MCF 10A (cell line): ENCODE results near the gene LY6G6D. TPM values are rescaled to one million over a fixed set of nuclear protein-coding genes. Genes with fewer than 3 reads are reported as not detected.

Experiments
- BruUV-seq: library from RNA; stranded (reverse); fragments of 400-500 nt; replicated peaks from 2 replicates; lab custom pipeline; 2021; lab: Mats Ljungman, UMichigan
- CTCF ChIA-PET: fragments of 300-600 bp; sonication (Branson Sonifier 250); formaldehyde crosslinking; extraction: SDS; loops from one replicate; lab custom pipeline; 2021; ENCODE audit warnings: antibody characterized with exemption, inconsistent platforms; lab: Yijun Ruan, JAX
- POLR2A ChIA-PET: fragments of 300-600, 350-650 bp; sonication (Branson Sonifier 250); formaldehyde crosslinking; extraction: SDS; loops from one replicate; lab custom pipeline; 2020; ENCODE audit warnings: antibody characterized with exemption, inconsistent platforms; lab: Yijun Ruan, JAX
- DNase-seq: peaks from one replicate; pipeline ENCODE4 v3.0.0-alpha.2; 2018; ENCODE audit not compliant: unreplicated experiment
- H3K27ac Mint-ChIP-seq: one replicate; pipeline ENCODE4 v1.8.0; 2022; ENCODE audit warnings: mild to moderate bottlenecking, low read depth, mixed read lengths; ENCODE audit not compliant: unreplicated experiment
- H3K27me3 Mint-ChIP-seq: one replicate; pipeline ENCODE4 v1.8.0; 2022; ENCODE audit warnings: mixed read lengths; ENCODE audit not compliant: insufficient read depth, unreplicated experiment
- H3K36me3 Mint-ChIP-seq: one replicate; pipeline ENCODE4 v1.8.0; 2022; ENCODE audit warnings: mild to moderate bottlenecking, moderate library complexity, mixed read lengths; ENCODE audit not compliant: insufficient read depth, unreplicated experiment
- H3K4me1 Mint-ChIP-seq: one replicate; pipeline ENCODE4 v1.8.0; 2022; ENCODE audit warnings: mixed read lengths; ENCODE audit not compliant: insufficient read depth, unreplicated experiment
- H3K4me3 Mint-ChIP-seq: one replicate; pipeline ENCODE4 v1.8.0; 2022; ENCODE audit warnings: mild to moderate bottlenecking, moderate library complexity, mixed read lengths; ENCODE audit not compliant: unreplicated experiment
- H3K9me3 Mint-ChIP-seq: one replicate; pipeline ENCODE4 v1.8.0; 2022; ENCODE audit warnings: mixed read lengths; ENCODE audit not compliant: unreplicated experiment
- CTCF ChIP-seq: fragments of 200-600 bp; IDR thresholded peaks from one replicate; pipeline ENCODE4 v1.8.0; 2022; ENCODE audit warnings: antibody characterized with exemption, mild to moderate bottlenecking; ENCODE audit not compliant: unreplicated experiment
- intact Hi-C: fragments of 100-400 bp; cut with micrococcal nuclease; formaldehyde crosslinking; loops from 2 replicates; pipeline ENCODE4 v1.14.1; 2022
- total RNA-seq: library from RNA; stranded (reverse); gene quantifications from 2 replicates; pipeline ENCODE4 v1.2.3, GENCODE V29; 2022

The LY6G6D gene
- total RNA-seq, 1 experiment from 2014 or later, result not detected

DNA sequence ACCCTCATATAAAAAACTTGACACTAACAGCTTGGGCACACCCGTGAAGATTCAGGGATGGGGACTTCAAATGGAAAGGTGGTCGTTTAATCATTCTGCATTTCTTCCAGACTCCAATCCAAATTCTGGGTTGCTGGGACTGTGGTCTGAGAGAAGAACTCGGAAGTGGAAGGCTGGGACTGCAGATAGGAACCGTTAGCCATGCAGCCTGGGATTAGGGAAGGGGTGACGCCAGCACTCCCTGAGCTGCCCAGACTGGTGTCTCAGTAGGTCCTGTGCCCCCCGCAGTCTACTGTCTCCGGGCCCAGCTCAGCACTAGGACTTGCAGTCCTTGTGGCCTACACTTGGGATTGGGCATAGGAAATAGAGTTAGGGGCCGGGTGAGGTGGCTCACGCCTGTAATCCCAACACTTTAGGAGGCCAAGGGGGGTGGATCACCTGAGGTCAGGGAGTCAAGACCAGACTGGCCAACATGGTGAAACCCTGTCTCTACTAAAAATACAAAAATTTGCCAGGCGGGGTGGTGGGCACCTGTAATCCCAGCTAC lies 21.7 kb downstream of the LY6G6D start:
- POLR2A ChIA-PET, result interaction anchor here (0.9 to 11.8 kb wide), 23 partner anchors 10 to 195 kb away, joined by 3 to 95 read pairs (median 7); partner anchors contain the start of genes ABHD16A, BAG6, CSNK2B and DDX39B
- Mint-ChIP-seq H3K9me3 (no peaks in the 10 kb centered on the region), H3K27me3 (no peaks in the 10 kb centered on the region), H3K4me3 (peak overlapping the region; percentile 95), H3K4me1 (peaks cover 40% of the 10 kb centered on the region), H3K36me3 (peaks cover 26% of the 10 kb centered on the region), H3K27ac (peak overlapping the region; percentile 81)
- TF ChIP-seq CTCF, result no peak
- no TSS peak for BruUV-seq
- intact Hi-C loops, result no loop called here
- no peak for DNase-seq
- CTCF ChIA-PET, result interaction anchor here (0.6 to 1.7 kb wide), 8 partner anchors 20 to 102 kb away, joined by 3 to 5 read pairs (median 4); partner anchors contain the start of genes HSPA1A, HSPA1B and HSPA1L

DNA sequence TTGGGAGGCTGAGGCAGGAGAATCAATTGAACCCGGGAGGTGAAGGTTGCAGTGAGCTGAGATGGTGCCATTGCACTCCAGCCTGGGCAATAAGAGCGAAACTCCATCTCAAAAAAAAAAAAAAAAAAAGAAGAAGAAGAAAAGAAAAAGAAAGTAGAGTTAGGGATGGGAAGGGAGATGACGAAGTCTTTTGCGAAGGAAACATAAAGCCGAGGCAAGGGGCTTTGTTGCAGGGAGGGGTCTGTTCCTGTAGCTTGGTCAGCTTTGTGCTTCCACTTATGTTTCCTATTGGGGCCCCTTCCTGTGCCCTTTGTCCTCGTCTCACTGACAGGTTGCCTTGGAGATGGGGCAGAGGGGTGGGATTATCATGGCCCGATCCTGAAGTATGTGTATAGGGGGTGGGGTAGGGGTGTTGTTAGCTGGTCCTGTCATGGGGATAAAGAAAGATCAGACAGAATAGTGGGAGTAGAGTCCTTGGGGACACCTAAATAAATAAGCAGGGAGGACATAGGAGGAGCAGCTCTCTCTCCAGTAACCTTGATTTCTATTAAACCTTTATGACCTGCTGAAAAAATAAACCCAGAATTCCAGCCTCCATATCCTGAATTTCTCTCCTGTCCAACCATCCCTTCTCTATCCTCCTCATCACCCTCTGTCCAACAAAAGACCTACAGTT lies 22.3 kb downstream of the LY6G6D start:
- ChIA-PET CTCF (interaction anchor here (0.6 to 1.7 kb wide), 5 partner anchors 32 to 102 kb away, joined by 3 to 5 read pairs (median 4); partner anchors contain the start of genes HSPA1A and HSPA1L), POLR2A (interaction anchor here (1.0 to 11.8 kb wide), 12 partner anchors 12 to 96 kb away, joined by 3 to 95 read pairs (median 15); partner anchors contain the start of genes ABHD16A, CSNK2B, GPANK1 and HSPA1A)
- peak overlapping the region; percentile 81 for H3K27ac Mint-ChIP-seq
- H3K4me3 Mint-ChIP-seq, result peak overlapping the region; percentile 10
- TF ChIP-seq CTCF, result no peak
- no TSS peak for BruUV-seq
- intact Hi-C loops, result no loop called here
- DNase-seq, result no peak
- H3K4me1 Mint-ChIP-seq, result peaks cover 40% of the 10 kb centered on the region
- H3K27me3 Mint-ChIP-seq, result no peaks in the 10 kb centered on the region
- no peaks in the 10 kb centered on the region for H3K9me3 Mint-ChIP-seq
- peaks cover 20% of the 10 kb centered on the region for H3K36me3 Mint-ChIP-seq

- Mint-ChIP-seq H3K27me3 (no peaks in the 10 kb centered on the region), H3K36me3 (peaks cover 12% of the 10 kb centered on the region), H3K4me1 (peaks cover 40% of the 10 kb centered on the region), H3K9me3 (no peaks in the 10 kb centered on the region), H3K4me3 (peak overlapping the region; percentile 10), H3K27ac (peak overlapping the region; percentile 81)
- peak; percentile 57 for DNase-seq
- intact Hi-C loops, result loop anchor here (2.0 kb wide), 1 partner anchor 35 kb away; the partner anchor contains the start of gene ABHD16A
- TF ChIP-seq CTCF, result no peak
- CTCF ChIA-PET, result interaction anchor here (0.6 to 1.7 kb wide), 8 partner anchors 9 to 92 kb away, joined by 3 to 5 read pairs (median 4); partner anchors contain the start of genes DDAH2, HSPA1A, HSPA1L and LSM2
- POLR2A ChIA-PET, result interaction anchor here (0.6 to 11.8 kb wide), 18 partner anchors 11 to 1545 kb away, joined by 3 to 95 read pairs (median 8); partner anchors contain the start of genes BAG6, CSNK2B, EHMT2 and GPANK1
- BruUV-seq, result no TSS peak
Measured at GRCh38 chr6:31737991-31738979, 23.1 kb downstream of the LY6G6D start.
